ENCODE results near the gene MIR17HG.

MIR17HG gene

GRCh38 chr13:91347202-91347995, at the start of gene MIR17HG:
Gene MIR17HG, plus strand, starts transcription at chr13:91347687.
- Histone ChIP-seq H3K4me3 (ENCODE audit: low read depth, low read length) (peak within 1 kb of the TSS; percentile 69), H3K4me1 (ENCODE audit: control insufficient read depth, insufficient read depth, low read length) (peaks cover 9% of the 10 kb centered on the region), H3K27me3 (ENCODE audit: control insufficient read depth, insufficient read depth, low read length) (no peaks in the 10 kb centered on the region), H3K9ac (ENCODE audit: low read depth, low read length) (peak within 1 kb of the TSS; percentile 87), H3K36me3 (ENCODE audit: control insufficient read depth, insufficient read depth, low read length) (peaks cover 14% of the 10 kb centered on the region), H3K9me3 (ENCODE audit: control insufficient read depth, insufficient read depth, low read length) (no peaks in the 10 kb centered on the region)

- Histone ChIP-seq H3K36me3 (ENCODE audit: control insufficient read depth, insufficient read depth, low read length) (no peaks in the 10 kb centered on the region), H3K4me1 (ENCODE audit: control insufficient read depth, insufficient read depth, low read length) (no peaks in the 10 kb centered on the region), H3K9me3 (ENCODE audit: control insufficient read depth, insufficient read depth, low read length) (no peaks in the 10 kb centered on the region), H3K4me3 (ENCODE audit: low read depth, low read length) (no peak overlapping the region), H3K9ac (ENCODE audit: low read depth, low read length) (no peak overlapping the region), H3K27me3 (ENCODE audit: control insufficient read depth, insufficient read depth, low read length) (no peaks in the 10 kb centered on the region)
Measured at GRCh38 chr13:91298060-91298459, 49.4 kb upstream of the MIR17HG start.

- Histone ChIP-seq H3K27me3 (ENCODE audit: control insufficient read depth, insufficient read depth, low read length) (no peaks in the 10 kb centered on the region), H3K4me1 (ENCODE audit: control insufficient read depth, insufficient read depth, low read length) (no peaks in the 10 kb centered on the region), H3K36me3 (ENCODE audit: control insufficient read depth, insufficient read depth, low read length) (no peaks in the 10 kb centered on the region), H3K9me3 (ENCODE audit: control insufficient read depth, insufficient read depth, low read length) (no peaks in the 10 kb centered on the region), H3K9ac (ENCODE audit: low read depth, low read length) (no peak overlapping the region), H3K4me3 (ENCODE audit: low read depth, low read length) (no peak overlapping the region)
Measured at GRCh38 chr13:91302111-91302510, 45.4 kb upstream of the MIR17HG start.

GRCh38 chr13:91303031-91303430, 44.5 kb upstream of the MIR17HG start:
- Histone ChIP-seq H3K9ac (ENCODE audit: low read depth, low read length) (no peak overlapping the region), H3K27me3 (ENCODE audit: control insufficient read depth, insufficient read depth, low read length) (no peaks in the 10 kb centered on the region), H3K9me3 (ENCODE audit: control insufficient read depth, insufficient read depth, low read length) (no peaks in the 10 kb centered on the region), H3K36me3 (ENCODE audit: control insufficient read depth, insufficient read depth, low read length) (no peaks in the 10 kb centered on the region), H3K4me1 (ENCODE audit: control insufficient read depth, insufficient read depth, low read length) (no peaks in the 10 kb centered on the region), H3K4me3 (ENCODE audit: low read depth, low read length) (no peak overlapping the region)

- no peaks in the 10 kb centered on the region for H3K9me3 ChIP-seq (ENCODE audit: control insufficient read depth, insufficient read depth, low read length)
- no peak overlapping the region for H3K4me3 ChIP-seq (ENCODE audit: low read depth, low read length)
- H3K27me3 ChIP-seq (ENCODE audit: control insufficient read depth, insufficient read depth, low read length) = no peaks in the 10 kb centered on the region
- H3K4me1 ChIP-seq (ENCODE audit: control insufficient read depth, insufficient read depth, low read length) = no peaks in the 10 kb centered on the region
- no peaks in the 10 kb centered on the region for H3K36me3 ChIP-seq (ENCODE audit: control insufficient read depth, insufficient read depth, low read length)
- no peak overlapping the region for H3K9ac ChIP-seq (ENCODE audit: low read depth, low read length)
Measured at GRCh38 chr13:91304741-91305140, 42.7 kb upstream of the MIR17HG start.

GRCh38 chr13:91305652-91306051, 41.8 kb upstream of the MIR17HG start:
- Histone ChIP-seq H3K9ac (ENCODE audit: low read depth, low read length) (no peak overlapping the region), H3K9me3 (ENCODE audit: control insufficient read depth, insufficient read depth, low read length) (no peaks in the 10 kb centered on the region), H3K27me3 (ENCODE audit: control insufficient read depth, insufficient read depth, low read length) (no peaks in the 10 kb centered on the region), H3K4me1 (ENCODE audit: control insufficient read depth, insufficient read depth, low read length) (no peaks in the 10 kb centered on the region), H3K36me3 (ENCODE audit: control insufficient read depth, insufficient read depth, low read length) (no peaks in the 10 kb centered on the region), H3K4me3 (ENCODE audit: low read depth, low read length) (no peak overlapping the region)

GRCh38 chr13:91307887-91308286, 39.6 kb upstream of the MIR17HG start:
- Histone ChIP-seq H3K4me3 (ENCODE audit: low read depth, low read length) (no peak overlapping the region), H3K9me3 (ENCODE audit: control insufficient read depth, insufficient read depth, low read length) (no peaks in the 10 kb centered on the region), H3K9ac (ENCODE audit: low read depth, low read length) (no peak overlapping the region), H3K27me3 (ENCODE audit: control insufficient read depth, insufficient read depth, low read length) (no peaks in the 10 kb centered on the region), H3K36me3 (ENCODE audit: control insufficient read depth, insufficient read depth, low read length) (no peaks in the 10 kb centered on the region), H3K4me1 (ENCODE audit: control insufficient read depth, insufficient read depth, low read length) (no peaks in the 10 kb centered on the region)

GRCh38 chr13:91308299-91308698, 39.2 kb upstream of the MIR17HG start:
- no peaks in the 10 kb centered on the region for H3K27me3 ChIP-seq (ENCODE audit: control insufficient read depth, insufficient read depth, low read length)
- no peaks in the 10 kb centered on the region for H3K9me3 ChIP-seq (ENCODE audit: control insufficient read depth, insufficient read depth, low read length)
- H3K36me3 ChIP-seq (ENCODE audit: control insufficient read depth, insufficient read depth, low read length) = no peaks in the 10 kb centered on the region
- no peak overlapping the region for H3K9ac ChIP-seq (ENCODE audit: low read depth, low read length)
- no peaks in the 10 kb centered on the region for H3K4me1 ChIP-seq (ENCODE audit: control insufficient read depth, insufficient read depth, low read length)
- no peak overlapping the region for H3K4me3 ChIP-seq (ENCODE audit: low read depth, low read length)

- no peaks in the 10 kb centered on the region for H3K27me3 ChIP-seq (ENCODE audit: control insufficient read depth, insufficient read depth, low read length)
- no peak overlapping the region for H3K4me3 ChIP-seq (ENCODE audit: low read depth, low read length)
- no peaks in the 10 kb centered on the region for H3K36me3 ChIP-seq (ENCODE audit: control insufficient read depth, insufficient read depth, low read length)
- H3K4me1 ChIP-seq (ENCODE audit: control insufficient read depth, insufficient read depth, low read length) = no peaks in the 10 kb centered on the region
- no peak overlapping the region for H3K9ac ChIP-seq (ENCODE audit: low read depth, low read length)
- no peaks in the 10 kb centered on the region for H3K9me3 ChIP-seq (ENCODE audit: control insufficient read depth, insufficient read depth, low read length)
Measured at GRCh38 chr13:91311491-91311890, 36.0 kb upstream of the MIR17HG start.

GRCh38 chr13:91312324-91312723, 35.2 kb upstream of the MIR17HG start:
- H3K9me3 ChIP-seq (ENCODE audit: control insufficient read depth, insufficient read depth, low read length) = no peaks in the 10 kb centered on the region
- H3K36me3 ChIP-seq (ENCODE audit: control insufficient read depth, insufficient read depth, low read length) = no peaks in the 10 kb centered on the region
- H3K27me3 ChIP-seq (ENCODE audit: control insufficient read depth, insufficient read depth, low read length) = no peaks in the 10 kb centered on the region
- H3K4me1 ChIP-seq (ENCODE audit: control insufficient read depth, insufficient read depth, low read length) = no peaks in the 10 kb centered on the region
- no peak overlapping the region for H3K4me3 ChIP-seq (ENCODE audit: low read depth, low read length)
- H3K9ac ChIP-seq (ENCODE audit: low read depth, low read length) = no peak overlapping the region

GRCh38 chr13:91313103-91313502, 34.4 kb upstream of the MIR17HG start:
- Histone ChIP-seq H3K27me3 (ENCODE audit: control insufficient read depth, insufficient read depth, low read length) (no peaks in the 10 kb centered on the region), H3K9me3 (ENCODE audit: control insufficient read depth, insufficient read depth, low read length) (no peaks in the 10 kb centered on the region), H3K9ac (ENCODE audit: low read depth, low read length) (no peak overlapping the region), H3K4me3 (ENCODE audit: low read depth, low read length) (no peak overlapping the region), H3K4me1 (ENCODE audit: control insufficient read depth, insufficient read depth, low read length) (no peaks in the 10 kb centered on the region), H3K36me3 (ENCODE audit: control insufficient read depth, insufficient read depth, low read length) (no peaks in the 10 kb centered on the region)

GRCh38 chr13:91313581-91313980, 33.9 kb upstream of the MIR17HG start:
- no peaks in the 10 kb centered on the region for H3K36me3 ChIP-seq (ENCODE audit: control insufficient read depth, insufficient read depth, low read length)
- no peaks in the 10 kb centered on the region for H3K4me1 ChIP-seq (ENCODE audit: control insufficient read depth, insufficient read depth, low read length)
- H3K9ac ChIP-seq (ENCODE audit: low read depth, low read length) = no peak overlapping the region
- no peaks in the 10 kb centered on the region for H3K27me3 ChIP-seq (ENCODE audit: control insufficient read depth, insufficient read depth, low read length)
- no peak overlapping the region for H3K4me3 ChIP-seq (ENCODE audit: low read depth, low read length)
- H3K9me3 ChIP-seq (ENCODE audit: control insufficient read depth, insufficient read depth, low read length) = no peaks in the 10 kb centered on the region

Data from iPS-15b (cell line).